ENCODE measurements around the gene NOD1.
"Not testable (repeated sequence)": the region's sequence is repeated elsewhere in the genome, so short reads cannot be mapped to it uniquely, and the experiment has no call there.

The NOD1 gene

GRCh38 chr7:30389791-30390190 lies 88.8 kb downstream of the NOD1 start:
- no peak for TF ChIP-seq CTCF (conservative IDR thresholded peaks at IDR 0.05)
- H3K27ac ChIP-seq, result no peak overlapping the region

GRCh38 chr7:30382607-30383006 lies 96.0 kb downstream of the NOD1 start:
- TF ChIP-seq CTCF (conservative IDR thresholded peaks at IDR 0.05), result no peak

GRCh38 chr7:30380824-30381223 lies 97.8 kb downstream of the NOD1 start:
- not testable (repeated sequence) for H3K27ac ChIP-seq

More at GRCh38 chr7:30382607-30383006, 96.0 kb downstream of the NOD1 start:
- no peak overlapping the region for H3K27ac ChIP-seq

- TF ChIP-seq CTCF (conservative IDR thresholded peaks at IDR 0.05), result no peak
- H3K27ac ChIP-seq, result no peak overlapping the region
These were observed 98.3 kb downstream of the NOD1 start for GRCh38 chr7:30380294-30380693.

GRCh38 chr7:30379741-30380140 lies 98.8 kb downstream of the NOD1 start:
- TF ChIP-seq CTCF (conservative IDR thresholded peaks at IDR 0.05), result no peak
- no peak overlapping the region for H3K27ac ChIP-seq

GRCh38 chr7:30379131-30379530 lies 99.5 kb downstream of the NOD1 start:
- H3K27ac ChIP-seq, result no peak overlapping the region
- TF ChIP-seq CTCF (conservative IDR thresholded peaks at IDR 0.05), result no peak

GRCh38 chr7:30378275-30378674 lies 100.3 kb downstream of the NOD1 start:
- no peak for TF ChIP-seq CTCF (conservative IDR thresholded peaks at IDR 0.05)
- no peak overlapping the region for H3K27ac ChIP-seq

Measured in VCaP (cell line).